Embryonic facial prominence (tissue), 1 donor: ENCODE measurements around the gene NUP62.
"Not testable (repeated sequence)": the region's sequence is repeated elsewhere in the genome, so short reads cannot be mapped to it uniquely, and the experiment has no call there.

ENCODE experiments used
- DNase-seq: peaks from one replicate; pipeline ENCODE4 v3.0.0-alpha.2; 2016; ENCODE audit errors: extremely low spot score

The NUP62 gene

DNA sequence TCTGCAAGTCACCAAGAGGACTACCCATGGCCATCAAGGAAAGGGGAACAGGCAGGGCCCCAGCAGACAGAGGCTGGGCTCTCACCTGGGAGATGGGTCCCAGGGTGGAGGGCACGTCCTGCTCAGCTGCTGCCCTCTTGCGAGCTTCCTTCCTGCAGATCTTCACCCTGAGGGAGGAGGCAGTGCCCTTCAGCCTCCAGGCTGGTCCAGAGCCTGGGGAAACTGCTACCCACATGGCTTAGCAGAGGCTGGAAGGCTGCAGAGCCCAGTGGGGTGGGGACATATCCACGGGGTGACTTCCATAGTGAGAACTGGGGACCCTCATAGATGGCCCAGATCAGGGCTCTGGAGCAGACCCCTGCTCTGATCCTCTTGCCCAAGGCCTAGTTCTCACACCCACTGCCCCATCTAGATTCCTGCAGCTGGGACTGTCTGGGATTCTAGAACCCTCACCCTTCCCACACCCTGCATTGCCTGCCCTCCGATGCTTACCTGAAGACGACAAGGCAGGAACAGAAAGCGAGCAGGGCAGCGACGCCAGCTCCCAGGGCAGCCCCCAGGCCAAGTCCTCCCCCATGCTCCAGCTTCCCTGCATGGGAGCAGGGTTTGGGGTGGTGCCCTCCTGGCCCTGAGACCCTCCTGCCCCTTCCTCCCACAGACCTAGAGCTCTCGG is 22.6 kb upstream of the NUP62 start:
- no peak for DNase-seq

DNA sequence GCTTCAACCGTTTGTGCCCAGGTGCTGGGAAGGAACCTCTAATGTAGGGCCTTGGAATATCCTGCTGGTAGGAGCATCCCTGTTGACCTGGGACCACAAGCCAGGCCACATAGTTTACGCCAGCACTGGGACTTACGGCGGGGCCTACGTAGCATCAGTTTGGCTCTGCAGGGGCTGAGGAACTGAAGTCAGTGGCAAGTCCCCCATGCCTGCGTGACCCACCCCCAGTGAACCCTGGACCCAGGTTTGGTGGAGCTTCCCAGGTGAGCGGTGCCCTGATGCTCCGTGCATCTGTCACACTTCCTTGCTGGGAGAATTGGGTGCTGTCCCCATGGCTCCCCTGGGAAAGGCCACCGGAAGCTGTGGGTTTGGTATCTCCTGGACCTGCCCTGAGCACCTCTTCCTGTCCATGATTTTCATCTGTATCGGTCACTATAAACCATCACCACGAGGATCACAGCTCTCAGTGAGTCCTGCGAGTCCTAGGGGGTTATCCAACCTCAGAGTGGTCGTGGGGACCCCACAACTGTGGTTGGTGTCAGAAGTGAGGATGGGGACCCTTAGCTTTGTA is 21.7 kb upstream of the NUP62 start:
- DNase-seq: no peak

DNA sequence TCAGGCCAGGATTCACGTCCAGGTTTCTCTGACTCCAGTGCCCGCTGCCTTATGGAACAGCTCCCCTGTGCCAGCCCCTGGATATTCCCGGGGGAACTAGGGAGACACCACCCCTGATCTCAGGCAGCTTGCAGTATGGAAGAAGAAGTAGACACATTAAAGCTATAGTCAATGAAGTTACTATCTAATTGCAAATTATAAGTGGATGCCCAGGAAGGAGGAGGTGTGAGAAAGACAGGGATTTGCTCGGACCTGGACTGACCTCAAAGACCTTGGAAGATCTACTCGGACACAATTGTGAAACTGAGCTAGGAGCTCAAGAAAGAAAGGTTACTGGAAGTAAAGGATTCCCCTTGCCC is 21.3 kb upstream of the NUP62 start:
- no peak for DNase-seq

DNA sequence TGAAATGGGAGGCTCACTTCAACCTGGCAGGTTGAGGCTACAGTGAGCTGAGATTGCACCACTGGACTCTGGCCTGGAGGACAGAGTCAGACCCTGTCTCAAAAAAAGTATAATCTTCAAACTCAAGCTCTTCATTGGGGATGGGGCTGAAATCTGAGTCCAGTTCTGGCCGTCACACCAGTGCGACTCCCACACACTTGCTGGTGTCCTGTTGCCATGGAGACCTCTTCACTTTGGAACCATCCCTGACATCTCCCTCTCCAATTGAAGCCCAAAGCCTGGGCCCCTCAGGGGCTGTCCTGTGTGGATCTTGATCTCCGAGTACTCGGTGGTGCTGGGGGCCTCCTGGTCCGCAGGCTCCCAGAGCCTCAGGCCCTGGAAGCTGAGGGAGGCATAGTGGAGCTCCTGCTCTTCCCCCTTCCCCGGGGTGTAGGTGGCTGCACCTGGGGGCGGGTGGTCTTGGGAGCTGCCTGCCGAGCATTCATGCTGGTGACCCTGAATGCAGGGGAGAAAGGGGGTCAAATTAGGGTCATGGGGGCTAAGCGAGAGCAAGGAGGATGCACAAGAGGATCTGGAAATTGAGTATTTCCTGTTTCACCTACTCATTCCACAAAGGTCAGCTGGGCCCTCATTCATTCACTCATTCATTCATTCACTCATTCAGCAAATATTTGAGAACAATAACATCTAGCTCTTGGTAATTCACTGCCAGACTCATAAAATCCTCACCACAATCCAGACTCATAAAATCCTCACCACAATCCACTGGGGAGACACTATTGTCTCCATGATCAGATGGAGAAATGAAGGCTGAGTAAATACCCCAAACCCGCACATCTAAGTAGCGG is 20.7 kb upstream of the NUP62 start:
- no peak for DNase-seq

DNA sequence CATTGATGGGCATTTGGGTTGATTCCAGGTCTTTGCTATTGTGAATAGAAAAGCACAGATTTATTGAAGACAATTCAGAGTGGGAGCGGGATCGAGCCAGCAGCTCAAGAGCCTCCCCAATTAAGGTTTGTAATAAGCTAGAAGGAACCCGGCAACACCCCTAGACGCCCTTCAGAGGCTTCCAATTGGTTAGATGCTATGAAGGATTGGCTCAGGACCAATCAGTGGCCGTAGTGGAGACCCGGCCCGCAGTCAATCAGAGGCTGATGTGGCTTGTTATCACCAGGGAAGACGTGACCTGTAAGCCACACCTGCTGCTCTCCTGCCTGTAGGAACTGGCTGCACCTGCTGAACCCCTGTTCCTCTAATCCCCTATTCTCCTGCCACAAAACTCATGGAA is 17.1 kb upstream of the NUP62 start:
- DNase-seq: no peak

DNA sequence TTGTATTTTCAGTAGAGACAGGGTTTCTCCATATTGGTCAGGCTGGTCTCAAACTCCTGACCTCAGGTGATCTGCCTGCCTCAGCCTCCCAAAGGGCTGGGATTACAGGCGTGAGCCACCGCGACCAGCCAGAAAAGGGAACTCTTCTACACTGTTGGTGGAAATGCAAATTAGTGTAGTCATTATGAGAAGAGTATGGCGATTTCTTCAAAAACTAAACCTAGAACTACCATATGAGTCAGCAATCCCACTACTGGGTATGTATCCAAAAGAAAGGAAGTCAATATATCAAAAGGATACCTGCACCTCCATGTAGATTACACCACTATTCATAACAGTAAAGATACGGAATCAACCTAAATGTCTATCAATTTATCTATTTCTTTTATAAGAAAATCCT is 15.3 kb upstream of the NUP62 start:
- DNase-seq: not testable (repeated sequence)

DNA sequence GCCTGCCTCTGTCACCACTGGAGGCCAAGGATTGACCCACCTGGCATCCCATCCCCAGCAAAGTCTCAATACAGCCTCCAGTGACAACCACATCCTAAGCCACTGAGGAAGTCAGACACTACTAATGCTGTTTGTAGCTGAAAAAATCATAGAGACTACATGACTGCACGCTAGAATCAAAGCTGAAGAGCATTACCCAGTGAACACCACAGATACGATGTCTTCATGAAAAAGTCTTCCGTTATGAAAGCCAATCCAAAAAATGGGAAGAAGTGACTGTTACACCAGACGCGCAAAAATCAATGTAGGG is 11.1 kb upstream of the NUP62 start:
- no peak for DNase-seq

DNA sequence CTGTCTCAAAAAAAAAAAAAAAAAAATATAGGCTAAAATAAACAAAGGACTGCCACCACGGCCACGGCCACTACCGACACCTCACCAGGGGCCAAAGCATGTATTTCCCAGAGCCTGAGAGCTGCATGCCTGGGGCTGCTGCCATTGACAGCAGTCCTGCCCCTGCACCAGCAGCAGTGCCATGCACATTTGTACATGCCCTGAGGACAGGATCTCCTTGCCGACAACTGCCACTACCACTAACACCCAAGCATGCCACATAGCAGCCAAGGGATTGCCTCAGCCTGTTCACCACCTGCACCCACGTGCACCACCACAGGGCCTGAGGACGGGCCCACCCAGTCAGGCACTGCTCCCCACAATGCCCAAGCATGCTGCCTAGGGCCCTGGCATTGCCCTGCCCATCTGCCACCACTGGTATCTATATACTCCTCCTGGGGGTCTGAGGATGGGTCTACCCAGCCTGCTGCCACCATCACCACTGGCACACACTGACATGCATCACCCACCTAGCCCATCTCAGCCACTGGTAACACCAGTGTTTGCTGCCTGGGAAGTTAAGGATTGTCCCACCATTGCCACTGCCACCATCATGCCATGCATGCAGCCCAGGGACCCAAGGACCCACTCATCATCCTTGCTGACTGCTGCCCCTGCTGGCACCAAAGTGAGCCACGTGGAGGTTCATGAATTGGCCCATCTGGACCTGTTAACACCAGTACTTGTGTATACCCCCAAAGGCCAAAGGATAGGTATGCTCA is 10.6 kb upstream of the NUP62 start:
- no peak for DNase-seq

DNA sequence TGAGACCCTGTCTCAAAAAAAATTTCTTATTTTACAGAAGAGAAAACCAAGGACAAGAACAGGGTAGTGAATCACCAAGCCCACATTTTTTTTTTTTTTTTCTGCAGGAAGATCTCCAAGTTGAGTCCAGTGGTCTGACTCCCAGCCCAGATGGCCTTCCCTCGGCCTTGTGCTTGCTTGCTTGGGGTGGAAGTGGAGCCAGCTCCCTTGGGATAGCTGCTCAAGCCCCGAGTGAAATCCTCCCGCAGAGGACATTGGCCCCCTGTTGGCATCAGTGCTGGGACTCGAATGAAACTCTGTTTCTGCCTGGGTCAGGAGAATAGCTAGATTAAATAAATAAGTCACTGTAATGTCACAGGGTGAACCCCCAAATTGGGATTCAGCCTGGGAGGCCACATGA is 9.4 kb upstream of the NUP62 start:
- DNase-seq: no peak

DNA sequence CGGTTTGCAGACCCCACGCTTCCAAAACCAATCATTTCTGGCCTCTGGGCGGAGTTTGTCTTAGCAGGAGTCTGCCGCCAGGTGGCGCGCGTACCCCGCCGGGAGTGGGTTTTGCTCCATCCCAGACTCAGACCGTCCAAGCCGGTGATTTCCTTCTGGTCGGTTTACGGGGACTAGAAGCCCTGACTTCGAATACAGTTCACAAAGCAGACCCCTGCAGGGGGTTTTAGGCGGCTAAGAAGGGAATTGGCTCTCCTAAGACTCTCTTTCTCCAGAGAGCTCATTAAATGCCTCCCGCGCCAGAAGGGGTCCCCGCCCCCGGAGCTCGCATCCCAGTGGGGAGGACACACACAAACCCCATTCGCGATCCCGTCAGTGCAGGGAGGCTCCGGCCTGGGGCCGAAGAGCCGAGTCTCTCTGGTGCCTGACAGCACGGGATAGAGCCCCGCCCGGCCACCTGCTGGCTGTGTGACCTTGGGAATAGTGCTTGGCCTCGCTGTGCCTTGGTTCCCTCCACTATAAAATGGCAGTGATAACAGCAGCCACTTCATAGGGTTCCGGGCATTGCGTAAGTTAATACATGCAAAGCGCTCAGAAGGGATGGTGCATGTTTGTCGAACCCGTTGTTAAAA is 8.6 kb upstream of the NUP62 start:
- peak; percentile 44 for DNase-seq

DNA sequence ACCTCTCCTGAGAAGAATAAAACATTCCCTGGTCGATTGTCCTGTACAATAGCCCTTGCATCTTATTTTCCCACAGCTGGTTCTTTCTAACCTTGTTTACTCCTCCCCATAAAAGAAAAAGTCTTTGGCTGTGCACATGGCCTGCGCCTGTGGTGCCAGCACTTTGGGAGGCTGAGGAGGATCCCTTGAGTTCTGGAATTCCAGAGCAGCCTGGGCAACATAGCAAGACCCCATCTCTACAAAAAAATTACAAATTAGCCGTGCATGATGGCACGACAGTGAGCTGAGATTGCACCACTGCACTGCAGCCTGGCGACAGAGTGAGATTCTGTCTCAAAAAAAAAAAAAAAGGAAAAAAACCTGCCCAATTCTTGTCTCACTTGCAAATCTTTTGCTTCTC is 7.2 kb upstream of the NUP62 start:
- DNase-seq: no peak

DNA sequence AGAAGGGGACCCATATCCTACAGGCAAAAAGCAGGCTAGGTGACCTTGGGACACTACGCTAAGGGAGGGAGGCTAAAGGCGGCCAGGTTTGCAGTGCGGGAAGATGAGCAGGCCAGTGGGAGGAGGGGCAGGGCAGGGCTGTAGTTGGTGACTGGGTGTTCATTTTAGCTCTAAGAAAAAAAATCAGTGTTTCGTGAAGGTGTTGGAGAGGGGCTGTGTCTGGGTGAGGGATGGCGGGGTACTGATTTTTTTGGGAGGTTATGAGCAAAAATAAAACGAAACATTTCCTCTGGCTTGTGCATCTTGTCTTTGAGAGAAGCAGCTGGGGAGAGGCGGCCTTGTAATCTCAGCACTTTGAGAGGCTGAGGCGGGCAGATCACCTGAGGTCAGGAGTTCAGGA is 4.3 kb upstream of the NUP62 start:
- no peak for DNase-seq

DNA sequence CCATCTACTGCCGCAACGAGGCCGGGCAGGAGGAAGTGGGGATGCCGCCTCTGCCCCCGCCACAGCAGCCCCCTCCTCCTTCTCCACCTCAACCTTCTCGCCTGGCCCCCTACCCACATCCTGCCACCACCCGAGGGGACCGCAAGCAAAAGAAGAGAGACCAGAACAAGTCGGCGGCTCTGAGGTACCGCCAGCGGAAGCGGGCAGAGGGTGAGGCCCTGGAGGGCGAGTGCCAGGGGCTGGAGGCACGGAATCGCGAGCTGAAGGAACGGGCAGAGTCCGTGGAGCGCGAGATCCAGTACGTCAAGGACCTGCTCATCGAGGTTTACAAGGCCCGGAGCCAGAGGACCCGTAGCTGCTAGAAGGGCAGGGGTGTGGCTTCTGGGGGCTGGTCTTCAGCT is 3.4 kb upstream of the NUP62 start:
- DNase-seq: no peak

DNA sequence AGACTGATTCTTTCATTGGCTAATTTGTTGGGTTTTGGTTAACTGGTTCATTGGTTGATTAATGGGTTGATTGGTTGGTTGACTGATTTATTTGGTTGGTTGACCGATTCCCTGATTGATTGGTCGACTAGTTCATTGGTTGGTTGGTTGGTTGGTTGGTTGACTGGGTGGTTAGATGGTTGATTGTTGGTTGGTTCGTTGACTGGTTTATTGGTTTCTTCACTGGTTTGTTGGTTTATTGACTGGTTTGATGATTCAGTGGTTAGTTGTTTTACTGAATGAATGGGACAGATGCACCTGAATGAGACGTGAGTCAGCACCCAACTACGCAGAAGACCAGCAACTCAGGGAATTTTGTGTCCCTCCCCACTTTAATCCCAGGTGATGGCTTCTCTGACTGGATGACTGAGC is 2.7 kb upstream of the NUP62 start:
- no peak for DNase-seq

DNA sequence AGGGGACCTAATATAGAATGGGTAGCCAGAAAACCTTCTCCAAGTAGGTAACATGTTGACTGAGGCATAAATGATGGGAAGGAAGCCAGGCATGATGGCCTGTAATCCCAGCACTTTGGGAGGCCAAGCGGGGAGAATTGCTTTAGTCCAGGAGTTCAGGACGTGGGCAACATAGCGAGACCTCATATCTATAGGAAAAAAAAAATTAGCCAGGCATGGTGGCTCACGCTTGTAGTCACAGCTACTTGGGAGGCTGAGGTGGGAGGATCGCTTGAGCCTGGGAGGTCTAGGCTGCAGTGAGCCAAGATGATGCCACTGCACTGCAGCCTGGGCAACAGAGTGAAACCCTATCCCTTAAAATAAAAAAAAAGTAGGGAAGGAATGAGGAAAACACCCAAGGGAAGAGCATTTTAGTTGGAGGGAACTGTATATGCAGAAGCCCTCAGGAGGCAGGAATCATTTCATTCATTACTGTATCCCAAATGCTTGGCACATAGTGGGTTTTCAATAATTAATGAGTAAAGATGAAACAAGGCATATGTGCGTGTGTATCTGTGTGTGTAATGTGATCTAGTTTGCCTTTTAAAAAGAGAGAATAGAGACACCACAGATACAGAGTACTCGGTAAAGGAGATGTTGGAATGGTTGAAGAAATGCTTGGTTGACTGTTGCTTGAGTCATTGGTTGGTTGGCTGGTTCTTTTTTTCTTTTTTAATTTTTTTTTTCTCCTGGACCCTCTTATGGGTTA is 2.2 kb upstream of the NUP62 start:
- no peak for DNase-seq

DNA sequence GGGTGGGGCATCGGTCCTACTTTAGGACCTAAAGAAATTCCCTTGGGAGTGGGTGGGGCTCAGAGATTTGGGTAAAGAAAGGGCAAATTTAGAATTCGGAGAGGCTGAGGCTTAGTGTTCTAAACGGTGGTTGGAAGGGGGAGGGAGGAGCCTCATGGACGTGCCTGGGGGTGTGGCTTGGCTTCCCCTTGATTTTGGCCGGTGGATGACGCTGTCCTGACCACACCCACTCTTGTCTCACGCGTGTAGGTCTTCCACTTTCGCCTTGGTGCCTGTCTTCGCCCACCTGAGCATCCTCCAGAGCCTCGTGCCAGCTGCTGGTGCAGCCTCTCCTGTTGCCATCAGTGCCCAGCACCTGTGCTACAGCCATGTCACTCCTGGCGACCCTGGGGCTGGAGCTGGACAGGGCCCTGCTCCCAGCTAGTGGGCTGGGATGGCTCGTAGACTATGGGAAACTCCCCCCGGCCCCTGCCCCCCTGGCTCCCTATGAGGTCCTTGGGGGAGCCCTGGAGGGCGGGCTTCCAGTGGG is 1.2 kb upstream of the NUP62 start:
- no peak for DNase-seq

DNA sequence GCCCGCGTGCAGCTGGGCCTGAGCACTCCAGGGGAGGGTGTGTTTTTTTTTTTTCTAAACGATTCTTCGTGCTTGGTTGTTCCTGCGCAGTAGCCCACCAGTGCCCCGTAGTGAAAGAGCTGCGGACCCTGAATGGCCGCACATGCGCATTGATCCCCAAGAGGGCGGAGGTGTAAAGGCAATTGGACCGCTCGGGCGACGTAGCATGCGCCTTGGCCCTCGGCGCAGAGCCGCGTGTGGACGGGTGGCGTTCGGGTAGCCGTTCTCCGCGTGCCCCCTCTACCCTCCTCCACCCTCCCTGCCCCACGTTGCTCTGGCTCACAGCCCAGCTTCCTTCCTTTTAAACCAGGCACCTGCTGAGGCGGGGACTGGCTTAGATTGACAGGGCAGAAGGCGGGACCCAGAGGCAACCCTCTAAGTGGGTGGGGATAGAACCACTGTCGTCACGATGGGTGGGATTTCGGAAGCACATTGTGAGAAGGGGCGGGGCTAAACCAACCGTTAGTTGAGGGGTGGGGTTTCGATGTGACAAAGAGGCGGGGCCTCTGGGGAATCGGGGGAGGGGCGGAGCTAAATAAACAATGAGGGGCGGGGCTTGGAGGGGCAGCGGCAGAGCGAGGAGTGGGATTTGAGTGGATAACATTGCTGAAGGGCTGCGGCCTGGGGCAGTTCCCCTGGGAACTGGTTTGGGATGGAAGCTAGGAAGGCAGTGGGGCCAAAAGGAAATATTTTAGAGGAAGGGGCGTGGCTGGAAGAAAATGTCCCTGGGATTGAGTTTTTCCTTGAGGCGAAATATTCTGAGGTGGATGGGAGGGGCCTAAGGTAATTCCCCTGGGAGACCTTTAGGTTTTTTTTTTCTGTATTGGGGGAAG is 543 bp upstream of the NUP62 start:
- peak; percentile 93 for DNase-seq

DNA sequence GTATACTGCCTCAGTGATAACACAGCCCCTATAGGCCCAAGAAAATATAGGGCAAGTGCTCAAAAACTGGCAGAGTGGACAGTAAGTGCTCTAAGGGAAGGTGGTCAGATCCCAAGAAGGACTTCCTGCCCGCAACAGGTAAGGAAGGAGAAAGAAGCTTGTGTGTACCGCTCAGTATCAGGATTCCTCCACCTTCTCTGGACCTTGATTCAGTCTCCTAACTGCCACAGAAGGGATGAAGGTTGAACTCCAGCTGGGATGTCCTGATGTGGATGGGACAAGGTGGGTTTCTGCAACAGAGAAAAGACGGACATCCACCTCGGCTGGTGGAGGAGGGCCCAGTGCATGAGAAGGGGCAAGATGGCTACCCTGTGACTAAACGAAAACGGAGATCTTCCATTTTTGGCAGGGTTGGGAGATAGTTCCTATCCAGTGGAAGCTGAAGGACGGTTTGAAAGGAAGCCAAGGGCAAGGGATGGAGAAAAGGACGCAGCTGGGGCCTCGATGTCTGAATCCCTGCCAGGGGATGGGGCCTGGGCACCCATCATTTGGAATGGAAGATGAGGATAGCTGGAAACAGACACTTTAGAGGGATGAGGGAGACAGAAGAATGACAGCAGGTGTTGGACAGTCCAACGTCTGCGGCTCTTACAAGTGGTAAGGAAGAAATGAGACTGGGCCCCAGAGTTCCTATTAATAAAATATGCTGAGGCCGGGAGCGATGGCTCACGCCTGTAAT is 1.6 kb downstream of the NUP62 start:
- DNase-seq: no peak

DNA sequence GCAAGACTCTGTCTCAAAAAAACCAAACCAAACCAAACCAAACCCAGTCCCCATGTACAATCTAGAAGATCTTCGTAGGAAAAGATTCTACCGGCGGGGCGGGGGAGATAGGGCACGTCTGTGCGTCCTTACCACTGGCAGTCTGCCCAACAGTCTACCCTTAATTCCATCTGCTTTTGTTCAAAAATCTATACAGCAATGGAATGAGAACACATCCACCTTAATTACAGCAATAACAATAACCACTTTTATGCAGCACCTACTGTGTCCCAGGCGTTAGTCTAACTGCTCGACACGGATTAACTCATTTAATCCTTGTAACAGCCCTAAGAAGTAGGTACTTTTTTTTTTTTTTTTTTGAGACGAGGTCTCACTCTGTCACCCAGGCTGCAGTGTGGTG is 2.8 kb downstream of the NUP62 start:
- no peak for DNase-seq

DNA sequence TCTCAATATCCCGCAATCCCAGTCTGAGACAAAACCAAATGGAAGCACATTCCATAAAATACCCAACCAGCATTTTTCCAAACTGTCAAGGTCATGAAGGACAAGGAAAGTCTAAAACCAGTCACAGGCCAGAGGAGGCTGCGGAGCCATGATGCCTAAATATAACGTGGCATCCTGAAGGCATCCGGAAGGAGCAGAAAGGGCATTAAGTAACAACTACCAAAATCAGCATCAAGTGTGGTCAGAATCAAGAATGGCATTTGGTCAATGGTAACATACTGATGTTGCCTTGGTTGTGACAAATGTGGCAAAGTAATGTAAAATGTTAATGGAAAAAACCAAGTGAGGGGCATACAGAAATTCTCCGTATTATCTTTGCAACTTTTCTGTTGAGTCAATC is 3.8 kb downstream of the NUP62 start:
- DNase-seq: no peak
